H9 (cell line): ENCODE data around the gene SLC36A3. TPM values are rescaled to one million over a fixed set of nuclear protein-coding genes. Genes with fewer than 3 reads are reported as not detected.

Source experiments
- DNase-seq: peaks from one replicate; pipeline ENCODE4 v3.0.0-alpha.2; 2017
- H2AFZ ChIP-seq: one replicate; pipeline ENCODE4 v1.6.1; 2013; ENCODE audit warnings: mild to moderate bottlenecking, low read length, control low read depth, moderate library complexity
- H2AK5ac ChIP-seq: 2 replicates; pipeline ENCODE4 v1.6.1; 2013; ENCODE audit warnings: low read length, control low read depth, mixed read lengths; ENCODE audit not compliant: insufficient read length
- H2BK120ac ChIP-seq: one replicate; pipeline ENCODE4 v1.6.1; 2013; ENCODE audit warnings: low read depth, mild to moderate bottlenecking, low read length, control low read depth, inconsistent platforms; ENCODE audit not compliant: poor library complexity, severe bottlenecking
- H2BK12ac ChIP-seq: 2 replicates; pipeline ENCODE4 v1.6.1; 2013; ENCODE audit warnings: low read length, control low read depth, mixed read lengths, low read depth; ENCODE audit not compliant: insufficient read length
- H2BK15ac ChIP-seq: 2 replicates; pipeline ENCODE4 v1.6.1; 2013; ENCODE audit warnings: low read depth, low read length, control low read depth
- H2BK20ac ChIP-seq: one replicate; pipeline ENCODE4 v1.6.1; 2013; ENCODE audit warnings: low read depth, mild to moderate bottlenecking, low read length, control low read depth, inconsistent platforms; ENCODE audit not compliant: poor library complexity, severe bottlenecking
- H2BK5ac ChIP-seq: 2 replicates; pipeline ENCODE4 v1.6.1; 2013; ENCODE audit warnings: low read length, control low read depth, mixed read lengths; ENCODE audit not compliant: insufficient read length
- H3K14ac ChIP-seq: 2 replicates; pipeline ENCODE4 v1.6.1; 2013; ENCODE audit warnings: low read length, control low read depth; ENCODE audit not compliant: insufficient read depth
- H3K18ac ChIP-seq: 2 replicates; pipeline ENCODE4 v1.6.1; 2013; ENCODE audit warnings: low read depth, mild to moderate bottlenecking, mixed read lengths, low read length, control low read depth; ENCODE audit not compliant: insufficient read length
- H3K23ac ChIP-seq: 2 replicates; pipeline ENCODE4 v1.6.1; 2013; ENCODE audit warnings: low read length, control low read depth, mixed read lengths, low read depth; ENCODE audit not compliant: insufficient read length
- H3K23me2 ChIP-seq: 2 replicates; pipeline ENCODE4 v1.6.1; 2013; ENCODE audit warnings: low read depth, mild to moderate bottlenecking, mixed read lengths, low read length, control low read depth; ENCODE audit not compliant: insufficient read length, poor library complexity, severe bottlenecking
- H3K27ac ChIP-seq: 2 replicates; pipeline ENCODE4 v1.5.1; 2013; ENCODE audit warnings: low read length, control low read depth, mixed read lengths, low read depth; ENCODE audit not compliant: insufficient read length
- H3K27me3 ChIP-seq: 2 replicates; pipeline ENCODE4 v1.6.1; 2013; ENCODE audit warnings: low read length, control low read depth, inconsistent platforms; ENCODE audit not compliant: insufficient read depth
- H3K4ac ChIP-seq: 2 replicates; pipeline ENCODE4 v1.6.1; 2013; ENCODE audit warnings: low read depth, mild to moderate bottlenecking, control low read depth, inconsistent platforms, low read length, moderate library complexity
- H3K4me1 ChIP-seq: 2 replicates; pipeline ENCODE4 v1.6.1; 2013; ENCODE audit warnings: low read length, control low read depth, inconsistent platforms; ENCODE audit not compliant: insufficient read depth
- H3K4me2 ChIP-seq: 2 replicates; pipeline ENCODE4 v1.6.1; 2013; ENCODE audit warnings: low read length, control low read depth, mixed read lengths; ENCODE audit not compliant: insufficient read length, insufficient read depth
- H3K56ac ChIP-seq: 2 replicates; pipeline ENCODE4 v1.6.1; 2013; ENCODE audit warnings: low read depth, mild to moderate bottlenecking, mixed read lengths, low read length, control low read depth; ENCODE audit not compliant: insufficient read length
- H3K79me1 ChIP-seq: 2 replicates; pipeline ENCODE4 v1.6.1; 2013; ENCODE audit warnings: low read depth, mild to moderate bottlenecking, moderate library complexity, low read length, control low read depth, inconsistent platforms; ENCODE audit not compliant: insufficient read depth, poor library complexity, severe bottlenecking
- H3K79me2 ChIP-seq: 2 replicates; pipeline ENCODE4 v1.6.1; 2013; ENCODE audit warnings: low read length, control low read depth, inconsistent platforms; ENCODE audit not compliant: insufficient read depth
- H3K9ac ChIP-seq: 2 replicates; pipeline ENCODE4 v1.6.1; 2013; ENCODE audit warnings: low read length, control low read depth, mixed read lengths; ENCODE audit not compliant: insufficient read length; ENCODE audit errors: extremely low read depth
- H3K9me3 ChIP-seq: one replicate; pipeline ENCODE4 v1.6.1; 2013; ENCODE audit warnings: low read depth, low read length, inconsistent platforms; ENCODE audit not compliant: control insufficient read depth
- H3T11ph ChIP-seq: one replicate; pipeline ENCODE4 v1.6.1; 2013; ENCODE audit warnings: mild to moderate bottlenecking, low read length, control low read depth, inconsistent platforms
- H4K20me1 ChIP-seq: one replicate; pipeline ENCODE4 v1.6.1; 2013; ENCODE audit not compliant: control insufficient read depth, insufficient read length, insufficient read depth
- H4K5ac ChIP-seq: 2 replicates; pipeline ENCODE4 v1.6.1; 2013; ENCODE audit warnings: low read depth, mild to moderate bottlenecking, mixed read lengths, low read length, control low read depth; ENCODE audit not compliant: insufficient read length
- H4K8ac ChIP-seq: replicated peaks from 2 replicates; pipeline ENCODE4 v1.6.1; 2013; ENCODE audit warnings: low read length, control low read depth, mixed read lengths, low read depth; ENCODE audit not compliant: insufficient read length
- H4K91ac ChIP-seq: 2 replicates; pipeline ENCODE4 v1.6.1; 2013; ENCODE audit warnings: low read depth, mild to moderate bottlenecking, moderate library complexity, mixed read lengths, low read length, control low read depth; ENCODE audit not compliant: insufficient read length
- H3K27ac Mint-ChIP-seq, 3 experiments: 2 replicates in 2 of 3; 3 replicates in 1 of 3; pipeline ENCODE4 v1.8.0; 2020 to 2021; ENCODE audit warnings: mixed read lengths in 3 of 3, mild to moderate bottlenecking in 1 of 3, moderate library complexity in 1 of 3
- H3K27me3 Mint-ChIP-seq: 2 replicates; pipeline ENCODE4 v1.8.0; 2021; ENCODE audit warnings: low read depth, mild to moderate bottlenecking, moderate library complexity, mixed read lengths
- H3K36me3 Mint-ChIP-seq, 3 experiments: 2 replicates in 2 of 3; 3 replicates in 1 of 3; pipeline ENCODE4 v1.8.0; 2020 to 2021; ENCODE audit warnings: low read depth in 3 of 3, mixed read lengths in 3 of 3; ENCODE audit not compliant: insufficient read depth in 1 of 3
- H3K4me1 Mint-ChIP-seq, 2 experiments: 2 replicates each; pipeline ENCODE4 v1.8.0; 2020; ENCODE audit warnings: mixed read lengths in 2 of 2
- H3K4me3 Mint-ChIP-seq, 2 experiments: 2 replicates in 1 of 2; 3 replicates in 1 of 2; pipeline ENCODE4 v1.8.0; 2020 to 2021; ENCODE audit warnings: mild to moderate bottlenecking in 2 of 2, mixed read lengths in 2 of 2, moderate library complexity in 1 of 2
- H3K9me3 Mint-ChIP-seq, 2 experiments: 2 replicates in 1 of 2; 3 replicates in 1 of 2; pipeline ENCODE4 v1.8.0; 2020; ENCODE audit warnings: mild to moderate bottlenecking in 2 of 2, mixed read lengths in 2 of 2, moderate library complexity in 1 of 2
- total RNA-seq: library from RNA; stranded (reverse); gene quantifications from 2 replicates; pipeline ENCODE4 v1.2.1, GENCODE V29; 2021
- TF ChIP-seq, protein P1 (sequence below): fragments of 200-600 bp; sonication (generic); conservative IDR thresholded peaks from 3 replicates; pipeline ENCODE4 v1.8.0; 2021; ENCODE audit warnings: antibody characterized with exemption, mild to moderate bottlenecking

The SLC36A3 gene
- total RNA-seq, 1 experiment from 2014 or later, result not detected

- Histone ChIP-seq H3K4me1 (no peaks in the 10 kb centered on the region), H3K9me3 (no peaks in the 10 kb centered on the region), H2BK5ac (no peak overlapping the region), H4K20me1 (no peaks in the 10 kb centered on the region), H3K79me2 (no peaks in the 10 kb centered on the region), H4K8ac (no peak overlapping the region), H3K27me3 (no peaks in the 10 kb centered on the region), H4K91ac (no peak overlapping the region), H2BK20ac (no peak overlapping the region), H3K9ac (no peak overlapping the region), H3T11ph (no peak overlapping the region), H3K79me1 (no peaks in the 10 kb centered on the region), H3K23ac (no peak overlapping the region), H2AK5ac (no peak overlapping the region), H2BK12ac (no peak overlapping the region), H3K18ac (no peak overlapping the region), H3K27ac (no peak overlapping the region), H3K56ac (no peak overlapping the region), H2BK120ac (no peak overlapping the region), H3K4ac (no peak overlapping the region), H3K23me2 (no peaks in the 10 kb centered on the region), H3K14ac (no peak overlapping the region), H4K5ac (no peak overlapping the region), H2BK15ac (no peak overlapping the region), H2AFZ (no peak overlapping the region), H3K4me2 (no peak overlapping the region)
- Mint-ChIP-seq H3K4me1 (0 out of 4 replicates have a peak, but pooled peaks cover 0 to 3% of the 10 kb centered on the region in 2 experiments), H3K36me3 (no peaks in the 10 kb centered on the region), H3K9me3 (no peaks in the 10 kb centered on the region), H3K4me3 (no peak overlapping the region), H3K27me3 (peaks cover 2% of the 10 kb centered on the region; the same call in 1 of the 2 replicates), H3K27ac (no peak overlapping the region)
- TF ChIP-seq, protein P1, sequence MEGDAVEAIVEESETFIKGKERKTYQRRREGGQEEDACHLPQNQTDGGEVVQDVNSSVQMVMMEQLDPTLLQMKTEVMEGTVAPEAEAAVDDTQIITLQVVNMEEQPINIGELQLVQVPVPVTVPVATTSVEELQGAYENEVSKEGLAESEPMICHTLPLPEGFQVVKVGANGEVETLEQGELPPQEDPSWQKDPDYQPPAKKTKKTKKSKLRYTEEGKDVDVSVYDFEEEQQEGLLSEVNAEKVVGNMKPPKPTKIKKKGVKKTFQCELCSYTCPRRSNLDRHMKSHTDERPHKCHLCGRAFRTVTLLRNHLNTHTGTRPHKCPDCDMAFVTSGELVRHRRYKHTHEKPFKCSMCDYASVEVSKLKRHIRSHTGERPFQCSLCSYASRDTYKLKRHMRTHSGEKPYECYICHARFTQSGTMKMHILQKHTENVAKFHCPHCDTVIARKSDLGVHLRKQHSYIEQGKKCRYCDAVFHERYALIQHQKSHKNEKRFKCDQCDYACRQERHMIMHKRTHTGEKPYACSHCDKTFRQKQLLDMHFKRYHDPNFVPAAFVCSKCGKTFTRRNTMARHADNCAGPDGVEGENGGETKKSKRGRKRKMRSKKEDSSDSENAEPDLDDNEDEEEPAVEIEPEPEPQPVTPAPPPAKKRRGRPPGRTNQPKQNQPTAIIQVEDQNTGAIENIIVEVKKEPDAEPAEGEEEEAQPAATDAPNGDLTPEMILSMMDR, result no peak
- no peak for DNase-seq
Observed at GRCh38 chr5:151231359-151231758, 72.2 kb downstream of the SLC36A3 start.
